Measurements from ENCODE around the gene VMO1.
"Not testable (repeated sequence)": the region's sequence is repeated elsewhere in the genome, so short reads cannot be mapped to it uniquely, and the experiment has no call there.

The VMO1 gene

DNA sequence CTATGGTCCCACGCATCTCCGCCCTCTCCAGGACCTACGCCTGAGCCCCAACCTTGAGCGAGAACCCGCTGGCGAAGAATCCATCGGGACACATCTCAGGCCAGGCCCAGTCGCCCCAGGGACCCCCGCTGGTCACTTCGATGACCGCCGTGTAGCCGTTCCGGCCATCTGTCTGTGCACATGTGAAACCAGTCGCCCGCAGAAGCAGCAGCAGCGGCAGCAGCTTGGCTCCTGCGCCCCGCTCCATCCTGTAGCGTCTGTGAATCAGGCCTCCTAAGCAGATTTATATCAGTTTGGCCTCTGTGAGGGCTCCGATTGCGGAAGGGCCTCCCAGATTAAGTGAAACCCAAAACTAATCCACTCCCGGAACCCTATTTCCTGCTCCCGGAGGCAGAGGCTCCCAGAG, at the start of gene VMO1:
VMO1 (minus strand) TSS at position 259 of the 406 bp plus-strand sequence; CDS start at position 247, 12 bp downstream.
- DNase-seq: no peak

DNA sequence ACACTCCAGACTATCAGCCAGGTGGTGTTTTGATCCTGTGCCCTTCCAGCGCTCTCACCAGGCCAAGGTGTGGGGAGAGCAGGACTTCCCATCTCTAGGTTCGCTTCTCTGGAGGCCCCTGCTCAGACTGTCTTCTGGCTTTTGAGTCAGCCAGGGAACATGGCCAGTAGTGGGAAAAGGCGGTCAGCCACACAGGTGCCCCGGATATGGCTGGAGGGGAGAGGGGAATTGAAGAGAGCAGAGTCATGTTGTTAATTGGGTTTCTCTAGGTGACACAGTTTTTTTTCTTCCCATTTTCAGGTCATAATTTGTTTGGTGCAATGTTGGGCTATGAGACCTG, 48.5 kb upstream of the VMO1 start:
- DNase-seq: no peak

GRCh38 chr17:4833941-4834680, 47.9 kb upstream of the VMO1 start:
- DNase-seq: peak; percentile 2

- peak; percentile 83 for DNase-seq
Measured at GRCh38 chr17:4833178-4833940, 47.2 kb upstream of the VMO1 start, which contains the start of gene MINK1. TSS of gene MINK1 (plus strand) at chr17:4833340. CDS start at chr17:4833584, 244 bp downstream.

DNA sequence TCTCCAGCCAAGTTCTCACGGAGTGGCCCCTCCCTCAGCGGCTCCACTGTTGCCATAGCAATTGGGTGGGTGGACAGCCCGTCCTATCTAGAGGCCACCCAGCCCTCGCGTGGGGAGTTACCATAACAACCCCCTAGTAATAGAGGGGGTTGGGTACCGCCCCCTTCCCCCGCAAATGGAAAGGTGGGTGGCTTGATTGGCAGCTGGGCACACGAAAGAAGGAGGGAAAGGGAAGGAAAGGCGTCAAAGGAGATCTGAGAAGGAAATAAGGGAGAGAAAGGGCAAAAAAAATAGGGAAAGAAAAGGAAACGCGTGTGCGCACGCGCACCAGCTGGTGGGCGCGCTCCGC, 46.6 kb upstream of the VMO1 start:
- DNase-seq: not testable (repeated sequence)

- no peak for DNase-seq
Measured at GRCh38 chr17:4827399-4827798, 41.2 kb upstream of the VMO1 start.

DNA sequence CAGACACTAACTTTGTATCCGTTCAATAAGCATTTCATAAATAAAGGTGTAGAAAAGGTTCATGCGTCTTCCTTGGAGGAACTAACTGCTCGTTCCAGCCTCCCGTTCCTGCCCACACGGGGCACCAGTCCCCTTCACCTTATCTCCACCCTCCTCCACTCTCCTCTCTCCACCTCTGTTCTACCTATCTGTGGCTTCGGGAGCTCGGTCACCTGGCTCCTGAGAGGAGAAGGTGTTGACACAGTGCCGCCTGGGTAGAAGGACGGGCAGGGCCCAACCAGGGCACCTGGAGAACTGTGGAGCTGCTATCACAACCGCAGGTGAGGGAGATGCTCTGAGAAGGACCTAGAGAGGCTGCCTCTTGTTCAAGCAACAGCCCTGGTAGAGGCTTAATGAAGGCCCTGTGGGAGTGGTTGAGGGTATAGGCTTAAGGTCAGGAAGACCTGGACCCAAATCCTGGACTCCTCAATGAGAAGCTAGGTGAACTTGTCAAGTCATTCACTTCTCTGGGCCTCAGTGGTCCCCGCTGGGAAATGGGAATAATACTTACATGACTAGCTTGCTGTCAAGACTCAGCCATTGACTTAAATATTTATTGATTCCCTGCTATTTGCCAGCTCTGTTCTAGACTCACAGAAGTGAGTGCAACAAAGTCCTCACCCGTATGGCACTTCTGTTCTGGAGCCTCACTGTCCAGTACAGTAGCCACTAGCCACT, 37.4 kb upstream of the VMO1 start:
- DNase-seq: no peak

DNA sequence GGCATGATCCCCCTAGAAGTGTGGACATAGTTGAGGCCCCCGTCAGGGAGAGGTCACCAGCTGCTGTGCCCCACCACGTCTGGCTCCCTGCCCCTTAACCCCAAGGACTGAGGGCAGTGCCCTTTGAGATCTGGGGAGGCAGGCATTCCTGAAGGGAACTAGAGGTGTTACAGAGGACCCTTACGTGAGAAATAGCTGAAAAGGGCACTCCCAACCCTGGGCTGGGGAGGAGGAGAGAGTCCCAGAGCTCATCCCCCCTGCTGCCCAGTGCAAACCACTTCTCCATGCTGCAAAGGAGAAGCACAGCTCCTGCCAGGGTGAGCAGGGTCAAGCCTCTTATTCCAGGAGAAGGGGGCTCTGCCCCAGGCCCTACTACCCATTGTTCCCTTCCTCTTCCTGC, 36.7 kb upstream of the VMO1 start:
- DNase-seq: no peak

GRCh38 chr17:4818276-4818675, 32.1 kb upstream of the VMO1 start:
- DNase-seq: no peak

- no peak for DNase-seq
Measured at GRCh38 chr17:4816826-4817225, 30.7 kb upstream of the VMO1 start.

DNA sequence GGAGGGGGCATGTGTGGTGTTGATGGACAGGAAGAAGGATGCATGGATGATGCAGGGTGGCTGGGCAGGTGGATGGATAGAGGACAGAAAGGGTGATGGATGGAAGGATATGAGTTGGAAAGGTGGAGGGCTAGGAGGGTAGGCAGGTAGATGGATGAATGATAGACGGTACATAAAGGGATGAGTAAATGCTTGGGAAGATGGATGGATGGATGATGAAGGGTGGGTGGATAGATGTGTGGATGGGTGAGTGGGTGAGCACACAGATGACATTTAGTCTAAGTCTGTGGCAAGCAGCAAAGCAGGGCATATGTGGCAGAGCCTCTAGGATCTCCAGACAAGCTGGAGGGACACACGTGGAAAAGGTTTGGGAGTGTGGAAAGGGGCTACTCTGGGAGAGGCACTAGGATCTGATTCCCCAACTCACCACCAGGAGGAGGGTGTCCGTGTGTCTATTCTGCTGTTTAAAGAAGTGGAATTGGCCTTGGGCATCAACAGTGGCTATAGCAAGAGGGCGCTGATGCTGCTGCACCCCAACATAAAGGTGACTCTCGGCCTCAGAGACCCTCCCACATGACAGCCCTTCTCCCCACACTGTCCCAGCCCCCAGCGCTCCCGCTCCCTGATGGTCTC, 29.0 kb upstream of the VMO1 start:
- no peak for DNase-seq

- no peak for DNase-seq
Measured at GRCh38 chr17:4812690-4813089, 26.5 kb upstream of the VMO1 start.

DNA sequence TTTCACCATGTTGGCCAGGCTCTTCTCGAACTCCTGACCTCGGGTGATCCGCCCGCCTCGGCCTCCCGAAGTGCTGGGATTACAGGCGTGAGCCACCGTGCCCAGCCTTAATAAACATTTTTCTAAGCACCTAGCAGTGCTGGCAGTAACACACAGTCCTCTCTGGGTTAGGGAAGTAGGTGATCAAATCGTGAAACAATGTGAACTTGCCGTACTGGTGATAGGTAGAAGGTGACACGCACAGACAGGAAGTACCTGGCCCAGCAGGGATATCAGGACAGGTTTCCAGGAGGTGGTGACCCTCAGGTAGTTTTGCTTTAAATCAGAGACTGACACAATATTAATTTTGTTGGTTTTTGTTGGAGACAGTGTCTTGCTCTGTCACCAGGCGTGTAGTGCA, 25.3 kb upstream of the VMO1 start:
- DNase-seq: no peak

DNA sequence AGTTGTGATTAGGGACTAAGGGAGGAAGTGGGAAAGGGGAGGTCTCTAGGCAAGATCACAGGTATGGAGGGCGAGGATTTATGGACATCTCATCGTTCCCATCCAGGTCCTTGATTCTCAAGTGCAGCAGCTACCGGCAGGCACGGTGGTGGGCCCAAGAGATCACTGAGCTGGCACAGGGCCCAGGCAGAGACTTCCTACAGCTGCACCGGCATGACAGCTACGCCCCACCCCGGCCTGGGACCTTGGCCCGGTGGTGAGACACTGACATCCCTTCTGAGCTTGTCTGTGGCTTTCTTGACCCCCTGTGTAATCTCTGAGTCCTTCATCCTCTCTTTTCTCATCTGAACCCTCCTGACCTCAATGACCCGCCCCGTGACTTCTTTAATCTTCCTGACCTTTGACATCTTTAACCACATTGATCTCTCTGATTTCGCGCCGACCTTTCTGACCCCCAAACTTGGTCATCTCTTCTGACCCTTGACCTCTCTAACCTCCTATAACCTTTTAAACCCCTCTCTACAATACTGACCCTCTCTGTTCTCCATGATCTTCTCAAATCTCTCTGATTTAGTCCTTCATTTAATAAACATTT, 24.6 kb upstream of the VMO1 start:
- no peak for DNase-seq

DNA sequence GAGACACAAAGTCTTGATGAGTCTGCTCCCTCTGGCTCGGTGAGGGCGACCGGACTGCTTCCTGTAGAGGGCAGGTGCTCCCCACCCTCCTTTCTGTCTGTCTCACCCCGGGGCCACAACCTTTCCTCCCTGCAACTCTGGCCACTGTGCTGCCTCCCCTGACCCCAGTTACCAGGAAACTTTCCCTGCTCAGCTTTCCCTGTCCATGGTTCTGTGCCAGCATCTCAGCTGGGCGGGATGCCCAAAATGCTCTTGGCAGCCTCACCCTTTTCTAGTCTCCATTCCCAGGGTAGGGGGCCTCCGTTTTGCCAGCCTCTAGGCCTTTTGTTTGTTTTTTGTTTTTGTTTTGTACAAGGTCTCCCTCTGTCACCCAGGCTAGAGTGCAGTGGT, 22.2 kb upstream of the VMO1 start:
- DNase-seq: no peak

- no peak for DNase-seq
Measured at GRCh38 chr17:4807605-4808377, 21.6 kb upstream of the VMO1 start.

- peak; percentile 84 for DNase-seq
Measured at GRCh38 chr17:4806777-4807604, 20.8 kb upstream of the VMO1 start, which contains the start of gene PLD2. TSS of gene PLD2 (plus strand) at chr17:4807152. CDS start at chr17:4807773, 621 bp downstream.

- DNase-seq: no peak
Measured at GRCh38 chr17:4806456-4806776, 20.3 kb upstream of the VMO1 start.

- no peak for DNase-seq
Measured at GRCh38 chr17:4802228-4802627, 16.1 kb upstream of the VMO1 start, which contains the start of gene C17orf114. TSS of gene C17orf114 (minus strand) at chr17:4802328.

DNA sequence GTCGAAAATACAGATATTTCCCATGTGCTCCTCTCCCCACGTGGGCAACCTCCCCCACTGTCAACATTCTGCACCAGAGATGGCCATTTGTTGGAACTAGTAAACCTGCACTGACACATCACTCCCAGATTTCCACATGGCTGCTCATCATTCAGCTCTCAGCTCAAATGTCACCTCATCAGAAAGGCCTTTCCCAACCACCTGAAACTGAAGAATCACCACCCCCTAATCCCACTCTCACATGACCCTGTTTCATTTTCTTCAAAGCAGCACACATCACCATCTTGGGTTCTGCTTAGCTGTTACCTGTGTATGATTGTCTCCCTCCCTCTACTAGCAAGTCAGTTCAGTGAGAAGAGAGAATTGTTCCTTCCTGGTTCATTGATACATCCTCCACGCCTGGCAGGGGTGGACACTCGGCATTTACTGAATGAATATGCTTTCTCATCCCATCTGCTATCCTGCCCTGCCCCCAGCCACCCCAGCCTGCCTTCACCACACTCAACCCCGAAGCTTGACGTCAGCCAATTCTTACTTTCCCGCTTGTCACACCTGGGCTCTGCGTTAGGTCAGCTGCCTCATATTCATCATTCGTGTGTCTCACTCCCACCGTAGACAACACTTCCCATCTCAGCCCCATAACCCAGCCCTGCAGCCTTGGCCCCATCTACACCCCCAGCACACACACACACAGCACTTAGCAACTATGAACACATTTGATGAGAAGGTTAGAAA, 14.5 kb upstream of the VMO1 start:
- no peak for DNase-seq

DNA sequence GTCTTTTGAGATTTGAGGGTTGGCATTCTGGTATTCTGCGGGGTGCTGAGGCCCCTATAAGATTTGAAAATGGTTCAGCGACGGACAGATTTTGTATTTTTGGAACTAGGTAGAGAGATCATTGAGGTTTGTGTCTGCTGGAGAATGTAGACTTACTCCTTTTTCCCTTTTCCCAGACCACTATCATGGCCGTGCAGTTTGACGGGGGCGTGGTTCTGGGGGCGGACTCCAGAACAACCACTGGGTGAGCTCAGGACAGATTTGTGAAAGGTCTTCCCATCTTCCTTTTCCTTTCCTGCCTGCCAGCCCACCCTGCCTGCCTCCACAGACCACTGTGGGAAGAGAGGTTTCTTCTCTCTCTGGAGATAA, 10.4 kb upstream of the VMO1 start:
- DNase-seq: peak; percentile 37
